K562 (cell line): ENCODE data around the gene DARS1. TPM values are rescaled to one million over a fixed set of nuclear protein-coding genes. Genes with fewer than 3 reads are reported as not detected.

ENCODE experiments used
- ATAC-seq: fragments of 200-7000 bp; cut with Tn5 transposase; 3 replicates; pipeline ENCODE4 v1.9.1; 2020; ENCODE audit warnings: moderate library complexity
- BruUV-seq: library from RNA; stranded (reverse); fragments of 400-500 nt; replicated peaks from 2 replicates; lab custom pipeline; 2021; lab: Mats Ljungman, UMichigan
- CTCF ChIA-PET: fragments of 300-600 bp; formaldehyde crosslinking; extraction: SDS; loops from one replicate; lab custom pipeline; 2021; ENCODE audit warnings: low intra/inter-chr PET ratio; lab: Yijun Ruan, JAX
- POLR2A ChIA-PET: fragments of 300-600, 350-650 bp; sonication (Branson Sonifier 250); formaldehyde crosslinking; extraction: SDS; loops from one replicate; lab custom pipeline; 2021; ENCODE audit warnings: antibody characterized with exemption, inconsistent platforms; lab: Yijun Ruan, JAX
- DNase-seq, 4 experiments: peaks; one replicate each; pipeline versions ENCODE4 v3.0.0 to v3.0.0-alpha.2; 2011 to 2018; ENCODE audit warnings: low spot score in 3 of 4, mixed read lengths in 3 of 4; ENCODE audit errors: extremely low read depth in 1 of 4
- FAIRE-seq: peaks from 2 replicates; lab custom pipeline; 2011; peaks lifted over from hg19 to GRCh38; lab: Jason Lieb, UNC
- H2AFZ ChIP-seq: 2 replicates; pipeline ENCODE4 v1.6.0; 2011; ENCODE audit warnings: low read depth, low read length, control low read depth, inconsistent platforms
- H3K27ac ChIP-seq: fragments of 200-600 bp; 3 replicates; pipeline ENCODE4 v1.8.0; 2011; ENCODE audit warnings: low read depth, mild to moderate bottlenecking, control low read depth, inconsistent platforms, low read length, moderate library complexity, mixed read lengths; ENCODE audit errors: extremely low read depth
- H3K27me3 ChIP-seq, 2 experiments: fragments of 300-600 bp in 1 of 2; 2 replicates in 1 of 2; 3 replicates in 1 of 2; pipeline versions ENCODE4 v1.6.0 to v1.8.0; 2011; ENCODE audit warnings: inconsistent platforms in 2 of 2, low read length in 2 of 2, mild to moderate bottlenecking in 1 of 2, mixed read lengths in 1 of 2, moderate library complexity in 1 of 2; ENCODE audit not compliant: control insufficient read depth in 2 of 2, insufficient read depth in 2 of 2
- H3K36me3 ChIP-seq: fragments of 300-600 bp; 3 replicates; pipeline ENCODE4 v1.8.0; 2011; ENCODE audit warnings: mild to moderate bottlenecking, low read length, inconsistent platforms; ENCODE audit not compliant: control insufficient read depth, insufficient read depth
- H3K4me1 ChIP-seq, 2 experiments: fragments of 200-600 bp in 1 of 2; replicated peaks in 1 of 2; 2 replicates in 1 of 2; 3 replicates in 1 of 2; pipeline versions ENCODE4 v1.5.1 to v1.8.0; 2011; ENCODE audit warnings: inconsistent platforms in 2 of 2, low read length in 2 of 2, mild to moderate bottlenecking in 1 of 2, mixed read lengths in 1 of 2, moderate library complexity in 1 of 2; ENCODE audit not compliant: control insufficient read depth in 2 of 2, insufficient read depth in 2 of 2
- H3K4me2 ChIP-seq: 2 replicates; pipeline ENCODE4 v1.6.1; 2011; ENCODE audit warnings: low read length, control low read depth, inconsistent platforms, mixed read lengths; ENCODE audit not compliant: insufficient read depth
- H3K4me3 ChIP-seq: fragments of 200-600 bp; sonication (generic), shearing (Covaris generic); 2 replicates; pipeline ENCODE4 v1.5.1; 2016; ENCODE audit warnings: control low read depth, inconsistent platforms
- H3K79me2 ChIP-seq: fragments of 200-600 bp; 3 replicates; pipeline ENCODE4 v1.8.0; 2011; ENCODE audit warnings: low read length, inconsistent platforms; ENCODE audit not compliant: control insufficient read depth, insufficient read depth
- H3K9ac ChIP-seq, 2 experiments: 2 replicates each; pipeline versions ENCODE4 v1.6.0 to v1.6.1; 2011; ENCODE audit warnings: low read depth in 2 of 2, low read length in 2 of 2, control low read depth in 1 of 2, inconsistent platforms in 1 of 2, mild to moderate bottlenecking in 1 of 2, mixed read lengths in 1 of 2; ENCODE audit not compliant: insufficient read depth in 1 of 2
- H3K9me1 ChIP-seq: one replicate; pipeline ENCODE4 v1.6.0; 2011; ENCODE audit warnings: inconsistent platforms, mild to moderate bottlenecking, low read length, moderate library complexity; ENCODE audit not compliant: control insufficient read depth, insufficient read depth
- H3K9me3 ChIP-seq: replicated peaks from 2 replicates; pipeline ENCODE4 v1.5.1; 2011; ENCODE audit warnings: low read depth, low read length, inconsistent platforms; ENCODE audit not compliant: control insufficient read depth, insufficient read depth
- H4K20me1 ChIP-seq: replicated peaks from 2 replicates; pipeline ENCODE4 v1.6.1; 2011; ENCODE audit warnings: low read length, inconsistent platforms, mixed read lengths; ENCODE audit not compliant: control insufficient read depth, insufficient read depth
- NFIC ChIP-seq: fragments of 450-650 bp; IDR thresholded peaks from 2 replicates; pipeline ENCODE4 v1.6.1; 2017; ENCODE audit warnings: mild to moderate bottlenecking, inconsistent platforms
- NFIX ChIP-seq: fragments of 250-450 bp; sonication (Bioruptor Pico); IDR thresholded peaks from 2 replicates; pipeline ENCODE4 v1.4.0; 2020; ENCODE audit warnings: low read depth, mild to moderate bottlenecking, moderate library complexity
- PREB ChIP-seq: sonication (generic); formaldehyde crosslinking; IDR thresholded peaks from 2 replicates; pipeline ENCODE4 v1.8.1; 2023; ENCODE audit warnings: mild to moderate bottlenecking, missing genetic modification reagents
- RBM17 ChIP-seq: fragments of 200-400 bp; formaldehyde crosslinking; IDR thresholded peaks from 2 replicates; pipeline ENCODE4 v1.6.1; 2017; ENCODE audit warnings: low read depth, mild to moderate bottlenecking, low read length, borderline replicate concordance
- WGBS: fragments of 100-300 bp; shearing (Covaris generic); methylation state at CpG from one replicate; pipeline ENCODE4 v1.1.6; 2016; ENCODE audit warnings: low coverage, mixed read lengths; ENCODE audit not compliant: insufficient coverage; ENCODE audit errors: missing lambda C conversion rate; 5-methylcytosine and 5-hydroxymethylcytosine counted together
- in situ Hi-C: fragments of 300-500 bp; cut with MboI; formaldehyde crosslinking; loops from 4 replicates; pipeline ENCODE4 v1.15.0; 2018; ENCODE audit warnings: inconsistent platforms, mixed read lengths
- intact Hi-C: fragments of 100-400 bp; cut with micrococcal nuclease; formaldehyde crosslinking; loops from 2 replicates; pipeline ENCODE4 v1.14.2; 2022
- polyA plus RNA-seq, 8 experiments: library from polyadenylated mRNA; depleted of rRNA in 4 of 8; stranded (reverse) in 5 of 8; unstranded in 3 of 8; fragments of >200 nt; fragmentation: Nextera tagmentation in 2 of 8; fragmentation: Illumina TruSeq in 1 of 8; extraction: Ambion mirVana in 2 of 8; extraction: Trizol in 1 of 8; gene quantifications; 2 replicates each; pipeline versions ENCODE4 v1.2.1 to v1.2.3, GENCODE V29; 2011 to 2014; ENCODE audit warnings: inconsistent platforms in 1 of 8, missing spikeins in 1 of 8
- total RNA-seq, 7 experiments: library from RNA; depleted of rRNA in 6 of 7; stranded (reverse); fragments of >200 nt in 6 of 7; fragmentation: Illumina TruSeq in 2 of 7; extraction: Trizol in 2 of 7; gene quantifications; 2 replicates each; pipeline versions ENCODE4 v1.2.1 to v1.2.3, GENCODE V29; 2011 to 2021; ENCODE audit warnings: low replicate concordance in 1 of 7

The DARS1 gene
- total and polyA plus RNA-seq, 9 of the 15 experiments (the other 6 are each of a cell fraction or from before 2014, with no cell fraction given) = 91.5 to 239 (median 98.0) TPM

DNA sequence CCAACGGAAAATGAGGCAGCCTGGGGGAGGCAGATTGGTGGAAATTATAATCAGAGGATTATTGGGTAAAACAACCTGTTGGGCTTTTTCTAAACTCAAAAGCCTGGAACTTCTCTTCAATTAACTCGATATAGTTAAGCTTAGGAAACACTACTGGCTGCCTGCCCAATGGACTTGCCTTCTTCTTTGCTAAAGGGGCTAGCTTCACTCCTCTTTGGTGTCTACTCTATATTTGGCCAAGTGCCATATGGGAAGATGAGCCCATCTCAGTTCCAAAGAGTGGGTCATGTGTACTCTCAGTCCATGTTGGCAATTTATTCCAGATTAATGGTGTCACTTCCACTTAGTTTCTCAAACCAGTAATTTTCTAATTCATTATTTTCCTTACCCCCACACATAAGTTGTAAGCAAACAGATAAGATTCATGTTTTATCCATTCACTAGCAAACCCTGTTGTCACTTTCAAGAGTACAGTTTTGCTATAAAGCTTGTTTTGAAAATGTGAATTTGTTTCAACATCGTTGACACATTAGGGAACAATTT is 34.3 kb downstream of the DARS1 start:
- BruUV-seq = no TSS peak
- no peak overlapping the region for H2AFZ ChIP-seq
- H4K20me1 ChIP-seq = 0 out of 2 replicates have a peak, but pooled peaks cover 5% of the 10 kb centered on the region
- H3K4me3 ChIP-seq = no peak overlapping the region
- peak; percentile 25; the same call in 1 of the 2 replicates for TF ChIP-seq NFIX (CRISPR knock-in tag)
- no peak for TF ChIP-seq PREB
- no peak for TF ChIP-seq RBM17
- TF ChIP-seq NFIC = peak; percentile 91
- FAIRE-seq (no peak), ATAC-seq (peak; percentile 28; the same call in 2 of the 3 replicates), DNase-seq (no peak)
- H3K79me2 ChIP-seq = peaks cover 86% of the 10 kb centered on the region
- CTCF ChIA-PET = no interaction called here
- in situ Hi-C loops = no loop called here
- H3K27ac ChIP-seq = no peak overlapping the region
- no peaks in the 10 kb centered on the region for H3K9me1 ChIP-seq
- intact Hi-C loops = no loop called here
- 39% methylated on average over 3 of the region's 3 CpGs for WGBS
- no peak overlapping the region for H3K9ac ChIP-seq
- POLR2A ChIA-PET = interaction anchor here (1.3 kb wide), 1 partner anchor 9 kb away, joined by 3 read pairs; no protein-coding TSS in a partner anchor
- peaks cover 49% of the 10 kb centered on the region for H3K36me3 ChIP-seq
- peaks cover 4% of the 10 kb centered on the region in 2 experiments; a peak in 3 of 5 replicates for H3K4me1 ChIP-seq
- H3K27me3 ChIP-seq = no peaks in the 10 kb centered on the region
- no peaks in the 10 kb centered on the region for H3K9me3 ChIP-seq
- no peak overlapping the region for H3K4me2 ChIP-seq
